GM12865 (cell line): ENCODE results near the gene ZNF207.
A peak's percentile ranks its signal among the peaks of the same experiment; 100 is the strongest.

Source experiments
- DNase-seq: peaks from one replicate; pipeline ENCODE4 v3.0.0; 2010; ENCODE audit warnings: low read depth
- H3K4me3 ChIP-seq: 2 replicates; pipeline ENCODE4 v1.5.1; 2011; ENCODE audit warnings: mild to moderate bottlenecking, low read depth, low read length, control low read depth
- CTCF ChIP-seq: IDR thresholded peaks from 2 replicates; pipeline ENCODE4 v1.5.1; 2011; ENCODE audit warnings: low read length, control low read depth, low read depth, inconsistent platforms; ENCODE audit not compliant: insufficient read depth; ENCODE audit errors: missing control alignments

ZNF207 gene

GRCh38 chr17:32333187-32333586 is 16.8 kb upstream of the ZNF207 start:
- DNase-seq: no peak
- no peak overlapping the region for H3K4me3 ChIP-seq
- no peak for TF ChIP-seq CTCF

GRCh38 chr17:32335046-32335445 is 14.9 kb upstream of the ZNF207 start:
- H3K4me3 ChIP-seq: no peak overlapping the region
- no peak for DNase-seq
- TF ChIP-seq CTCF: no peak

- no peak for DNase-seq
Observed at GRCh38 chr17:32335687-32336086, 14.3 kb upstream of the ZNF207 start.

GRCh38 chr17:32341141-32341856 is 8.7 kb upstream of the ZNF207 start:
- DNase-seq: peak; percentile 68

More at GRCh38 chr17:32335687-32336086, 14.3 kb upstream of the ZNF207 start:
- no peak for TF ChIP-seq CTCF
- no peak overlapping the region for H3K4me3 ChIP-seq

GRCh38 chr17:32341857-32342602 is 7.9 kb upstream of the ZNF207 start, which contains the start of gene C17orf75:
C17orf75 (minus strand) TSS chr17:32342173; CDS start chr17:32342139, 34 bp downstream.
- TF ChIP-seq CTCF: no peak

More at GRCh38 chr17:32341141-32341856, 8.7 kb upstream of the ZNF207 start:
- peak; percentile 24 for TF ChIP-seq CTCF
- H3K4me3 ChIP-seq: peak overlapping the region; percentile 63

GRCh38 chr17:32342603-32343325 is 7.2 kb upstream of the ZNF207 start:
- no peak for DNase-seq
- no peak for TF ChIP-seq CTCF
- peak overlapping the region; percentile 63 for H3K4me3 ChIP-seq

More at GRCh38 chr17:32341857-32342602, 7.9 kb upstream of the ZNF207 start, which contains the start of gene C17orf75:
- peak; percentile 90 for DNase-seq
- peak within 1 kb of the TSS; percentile 63 for H3K4me3 ChIP-seq
